GM18502 (cell line): ENCODE data around the gene TRAPPC6A.

Source experiments
- ATAC-seq: cut with Tn5 transposase; IDR thresholded peaks from one replicate; pipeline ENCODE4 v1.9.1; 2021; ENCODE audit warnings: mild to moderate bottlenecking; ENCODE audit not compliant: unreplicated experiment, poor library complexity

TRAPPC6A gene

GRCh38 chr19:45115809-45116615 lies 62.0 kb downstream of the TRAPPC6A start:
- ATAC-seq, result no peak

GRCh38 chr19:45114116-45114515 lies 63.9 kb downstream of the TRAPPC6A start:
- no peak for ATAC-seq

GRCh38 chr19:45113628-45114027 lies 64.4 kb downstream of the TRAPPC6A start:
- ATAC-seq, result no peak
